HepG2 (cell line): ENCODE data around the gene BMPR2. TPM values are rescaled to one million over a fixed set of nuclear protein-coding genes. Genes with fewer than 3 reads are reported as not detected.

Experiments
- CBX5 ChIP-seq: sonication (generic); formaldehyde crosslinking; IDR thresholded peaks from 2 replicates; pipeline ENCODE4 v1.4.0; 2020; ENCODE audit warnings: missing genetic modification reagents, borderline replicate concordance
- EP300 ChIP-seq, 3 experiments: sonication (generic) in 1 of 3; formaldehyde crosslinking in 1 of 3; IDR thresholded peaks; 2 replicates each; pipeline versions ENCODE4 v1.5.1 to v1.6.1; 2011 to 2020; ENCODE audit warnings: low read depth in 2 of 3, low read length in 2 of 3, borderline replicate concordance in 1 of 3, improper control_type of control experiment in 1 of 3, mild to moderate bottlenecking in 1 of 3, missing genetic modification reagents in 1 of 3, moderate library complexity in 1 of 3
- ERF ChIP-seq: IDR thresholded peaks from 2 replicates; pipeline ENCODE4 v1.6.1; 2018; ENCODE audit warnings: missing biosample characterization, missing genetic modification reagents
- FOSL1 ChIP-seq: sonication (generic); formaldehyde crosslinking; IDR thresholded peaks from 2 replicates; pipeline ENCODE4 v1.9.0; 2021; ENCODE audit warnings: missing genetic modification reagents, borderline replicate concordance
- FOSL2 ChIP-seq: sonication (generic); formaldehyde crosslinking; IDR thresholded peaks from 2 replicates; pipeline ENCODE4 v1.4.0; 2020; ENCODE audit warnings: missing genetic modification reagents
- HHEX ChIP-seq: IDR thresholded peaks from 2 replicates; pipeline ENCODE4 v1.6.1; 2016; ENCODE audit warnings: control low read depth
- MIXL1 ChIP-seq: IDR thresholded peaks from 2 replicates; pipeline ENCODE4 v1.6.1; 2016
- POLR2AphosphoS5 ChIP-seq: IDR thresholded peaks from 2 replicates; pipeline ENCODE4 v1.6.1; 2012; ENCODE audit warnings: low read depth, low read length
- SOX13 ChIP-seq, 3 experiments: fragments of 450-650 bp in 1 of 3; sonication (generic) in 1 of 3; formaldehyde crosslinking in 1 of 3; IDR thresholded peaks in 2 of 3; conservative IDR thresholded peaks in 1 of 3; 2 replicates each; pipeline versions ENCODE4 v1.5.0 to v1.6.1; 2016 to 2020; ENCODE audit warnings: antibody characterized with exemption in 1 of 3, mild to moderate bottlenecking in 1 of 3, missing compliant biosample characterization in 1 of 3, missing genetic modification reagents in 1 of 3, moderate library complexity in 1 of 3
- SOX5 ChIP-seq: IDR thresholded peaks from 2 replicates; pipeline ENCODE4 v1.6.1; 2016; ENCODE audit warnings: borderline replicate concordance
- ZNF589 ChIP-seq: sonication (generic); formaldehyde crosslinking; conservative IDR thresholded peaks from 2 replicates; pipeline ENCODE4 v1.8.0; 2022; ENCODE audit warnings: mild to moderate bottlenecking, moderate library complexity, missing genetic modification reagents
- ZNF644 ChIP-seq: IDR thresholded peaks from 2 replicates; pipeline ENCODE4 v1.6.1; 2016; ENCODE audit warnings: low read depth
- ZNF839 ChIP-seq: sonication (generic); formaldehyde crosslinking; IDR thresholded peaks from 2 replicates; pipeline ENCODE4 v1.4.0; 2020; ENCODE audit warnings: missing genetic modification reagents, mild to moderate bottlenecking, borderline replicate concordance
- polyA plus RNA-seq, 8 experiments: library from polyadenylated mRNA; depleted of rRNA in 3 of 8; stranded (reverse) in 7 of 8; unstranded in 1 of 8; fragments of >200 nt; fragmentation: Illumina TruSeq in 4 of 8; extraction: Trizol in 4 of 8; gene quantifications; 2 replicates each; pipeline versions ENCODE4 v1.2.1 to v1.2.3, GENCODE V29; 2011 to 2016; ENCODE audit warnings: low read depth in 4 of 8, missing spikeins in 1 of 8, mixed read lengths in 1 of 8; ENCODE audit not compliant: insufficient read depth in 1 of 8
- total RNA-seq, 5 experiments: library from RNA; depleted of rRNA; stranded (reverse); fragments of >200 nt; fragmentation: Illumina TruSeq; extraction: Trizol; gene quantifications; 2 replicates each; pipeline ENCODE4 v1.2.3, GENCODE V29; 2016; ENCODE audit warnings: low read depth in 1 of 5
- TF ChIP-seq, protein P1 (sequence below): sonication (generic); formaldehyde crosslinking; IDR thresholded peaks from 2 replicates; pipeline ENCODE4 v1.5.1; 2020; ENCODE audit warnings: missing genetic modification reagents, mild to moderate bottlenecking, borderline replicate concordance
- TF ChIP-seq, protein P2 (sequence below), 2 experiments: fragments of 450-650 bp in 1 of 2; sonication (generic) in 1 of 2; formaldehyde crosslinking; IDR thresholded peaks; 2 replicates each; pipeline versions ENCODE4 v1.5.0 to v1.8.0; 2020 to 2022; ENCODE audit warnings: mild to moderate bottlenecking in 1 of 2, missing genetic modification reagents in 1 of 2
- TF ChIP-seq, protein P3 (sequence below): sonication (generic); formaldehyde crosslinking; IDR thresholded peaks from 2 replicates; pipeline ENCODE4 v1.4.0; 2020; ENCODE audit warnings: mild to moderate bottlenecking, missing genetic modification reagents
- TF ChIP-seq, protein P4 (sequence below): sonication (generic); formaldehyde crosslinking; IDR thresholded peaks from 2 replicates; pipeline ENCODE4 v1.5.1; 2020; ENCODE audit warnings: mild to moderate bottlenecking, missing genetic modification reagents, borderline replicate concordance

The BMPR2 gene
- total and polyA plus RNA-seq, 2 of the 13 experiments (the other 11 are each of a cell fraction or from before 2014, with no cell fraction given), result 5.5 to 10.3 TPM

DNA sequence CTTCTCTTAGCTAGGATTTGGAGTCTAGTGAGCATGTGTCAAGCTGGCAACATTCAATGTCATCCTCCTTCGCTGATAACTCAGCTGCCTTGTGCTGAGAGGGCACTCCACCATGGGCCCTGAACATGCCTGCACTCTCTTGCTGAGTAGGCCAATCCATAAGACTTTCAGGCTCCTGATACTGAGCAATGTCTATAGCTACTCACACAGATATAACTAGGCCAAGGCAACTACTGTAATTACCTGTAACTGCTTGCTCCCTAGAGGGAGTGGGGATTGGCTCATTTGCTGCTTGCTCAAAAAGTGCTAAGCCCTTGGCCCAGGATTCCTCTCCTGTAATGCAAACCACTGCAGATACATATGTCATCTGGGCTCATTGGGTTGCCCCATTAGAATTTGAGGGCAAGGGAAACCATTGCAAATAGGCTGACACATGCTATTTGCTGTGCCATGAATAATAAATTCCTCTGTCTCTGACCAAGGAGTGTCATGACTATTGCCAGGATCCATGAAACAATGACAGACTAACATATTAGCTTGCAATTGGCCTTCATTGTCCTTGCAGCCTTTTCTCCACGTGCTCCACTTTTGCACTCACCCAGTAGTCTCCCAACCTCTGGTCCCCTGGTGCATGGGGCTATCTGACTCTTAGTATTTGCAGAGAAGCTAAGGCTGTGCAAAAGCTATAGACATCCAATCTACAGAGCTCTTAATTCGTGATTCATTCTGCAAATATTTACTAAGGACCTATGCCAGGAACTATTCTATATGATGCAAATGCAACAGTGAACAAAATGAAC lies 36.9 kb upstream of the BMPR2 start (continued):
- TF ChIP-seq POLR2AphosphoS5, result no peak
- TF ChIP-seq, protein P1, sequence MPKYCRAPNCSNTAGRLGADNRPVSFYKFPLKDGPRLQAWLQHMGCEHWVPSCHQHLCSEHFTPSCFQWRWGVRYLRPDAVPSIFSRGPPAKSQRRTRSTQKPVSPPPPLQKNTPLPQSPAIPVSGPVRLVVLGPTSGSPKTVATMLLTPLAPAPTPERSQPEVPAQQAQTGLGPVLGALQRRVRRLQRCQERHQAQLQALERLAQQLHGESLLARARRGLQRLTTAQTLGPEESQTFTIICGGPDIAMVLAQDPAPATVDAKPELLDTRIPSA (CRISPR knock-in tag), result no peak
- no peak for TF ChIP-seq ZNF839 (CRISPR knock-in tag)
- TF ChIP-seq, protein P2, sequence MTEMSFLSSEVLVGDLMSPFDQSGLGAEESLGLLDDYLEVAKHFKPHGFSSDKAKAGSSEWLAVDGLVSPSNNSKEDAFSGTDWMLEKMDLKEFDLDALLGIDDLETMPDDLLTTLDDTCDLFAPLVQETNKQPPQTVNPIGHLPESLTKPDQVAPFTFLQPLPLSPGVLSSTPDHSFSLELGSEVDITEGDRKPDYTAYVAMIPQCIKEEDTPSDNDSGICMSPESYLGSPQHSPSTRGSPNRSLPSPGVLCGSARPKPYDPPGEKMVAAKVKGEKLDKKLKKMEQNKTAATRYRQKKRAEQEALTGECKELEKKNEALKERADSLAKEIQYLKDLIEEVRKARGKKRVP (CRISPR knock-in tag; IDR thresholded peaks at IDR 0.05), result peak in 1 of 2 experiments; percentile 84; a peak in 2 of 4 replicates
- TF ChIP-seq, protein P3, sequence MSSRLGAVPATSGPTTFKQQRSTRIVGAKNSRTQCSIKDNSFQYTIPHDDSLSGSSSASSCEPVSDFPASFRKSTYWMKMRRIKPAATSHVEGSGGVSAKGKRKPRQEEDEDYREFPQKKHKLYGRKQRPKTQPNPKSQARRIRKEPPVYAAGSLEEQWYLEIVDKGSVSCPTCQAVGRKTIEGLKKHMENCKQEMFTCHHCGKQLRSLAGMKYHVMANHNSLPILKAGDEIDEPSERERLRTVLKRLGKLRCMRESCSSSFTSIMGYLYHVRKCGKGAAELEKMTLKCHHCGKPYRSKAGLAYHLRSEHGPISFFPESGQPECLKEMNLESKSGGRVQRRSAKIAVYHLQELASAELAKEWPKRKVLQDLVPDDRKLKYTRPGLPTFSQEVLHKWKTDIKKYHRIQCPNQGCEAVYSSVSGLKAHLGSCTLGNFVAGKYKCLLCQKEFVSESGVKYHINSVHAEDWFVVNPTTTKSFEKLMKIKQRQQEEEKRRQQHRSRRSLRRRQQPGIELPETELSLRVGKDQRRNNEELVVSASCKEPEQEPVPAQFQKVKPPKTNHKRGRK (CRISPR knock-in tag), result no peak
- TF ChIP-seq ZNF644, result peak; percentile 64; the same call in 1 of the 2 replicates
- 0 out of 2 replicates have a peak, but pooled peaks have one; percentile 26 for TF ChIP-seq CBX5 (CRISPR knock-in tag)
- peak; percentile 96 for TF ChIP-seq FOSL2 (CRISPR knock-in tag)
- TF ChIP-seq ZNF589 (CRISPR knock-in tag), result 0 out of 2 replicates have a peak, but pooled peaks have one; percentile 16
- peak; percentile 80; the same call in 1 of the 2 replicates for TF ChIP-seq FOSL1 (CRISPR knock-in tag)
- TF ChIP-seq, protein P4, sequence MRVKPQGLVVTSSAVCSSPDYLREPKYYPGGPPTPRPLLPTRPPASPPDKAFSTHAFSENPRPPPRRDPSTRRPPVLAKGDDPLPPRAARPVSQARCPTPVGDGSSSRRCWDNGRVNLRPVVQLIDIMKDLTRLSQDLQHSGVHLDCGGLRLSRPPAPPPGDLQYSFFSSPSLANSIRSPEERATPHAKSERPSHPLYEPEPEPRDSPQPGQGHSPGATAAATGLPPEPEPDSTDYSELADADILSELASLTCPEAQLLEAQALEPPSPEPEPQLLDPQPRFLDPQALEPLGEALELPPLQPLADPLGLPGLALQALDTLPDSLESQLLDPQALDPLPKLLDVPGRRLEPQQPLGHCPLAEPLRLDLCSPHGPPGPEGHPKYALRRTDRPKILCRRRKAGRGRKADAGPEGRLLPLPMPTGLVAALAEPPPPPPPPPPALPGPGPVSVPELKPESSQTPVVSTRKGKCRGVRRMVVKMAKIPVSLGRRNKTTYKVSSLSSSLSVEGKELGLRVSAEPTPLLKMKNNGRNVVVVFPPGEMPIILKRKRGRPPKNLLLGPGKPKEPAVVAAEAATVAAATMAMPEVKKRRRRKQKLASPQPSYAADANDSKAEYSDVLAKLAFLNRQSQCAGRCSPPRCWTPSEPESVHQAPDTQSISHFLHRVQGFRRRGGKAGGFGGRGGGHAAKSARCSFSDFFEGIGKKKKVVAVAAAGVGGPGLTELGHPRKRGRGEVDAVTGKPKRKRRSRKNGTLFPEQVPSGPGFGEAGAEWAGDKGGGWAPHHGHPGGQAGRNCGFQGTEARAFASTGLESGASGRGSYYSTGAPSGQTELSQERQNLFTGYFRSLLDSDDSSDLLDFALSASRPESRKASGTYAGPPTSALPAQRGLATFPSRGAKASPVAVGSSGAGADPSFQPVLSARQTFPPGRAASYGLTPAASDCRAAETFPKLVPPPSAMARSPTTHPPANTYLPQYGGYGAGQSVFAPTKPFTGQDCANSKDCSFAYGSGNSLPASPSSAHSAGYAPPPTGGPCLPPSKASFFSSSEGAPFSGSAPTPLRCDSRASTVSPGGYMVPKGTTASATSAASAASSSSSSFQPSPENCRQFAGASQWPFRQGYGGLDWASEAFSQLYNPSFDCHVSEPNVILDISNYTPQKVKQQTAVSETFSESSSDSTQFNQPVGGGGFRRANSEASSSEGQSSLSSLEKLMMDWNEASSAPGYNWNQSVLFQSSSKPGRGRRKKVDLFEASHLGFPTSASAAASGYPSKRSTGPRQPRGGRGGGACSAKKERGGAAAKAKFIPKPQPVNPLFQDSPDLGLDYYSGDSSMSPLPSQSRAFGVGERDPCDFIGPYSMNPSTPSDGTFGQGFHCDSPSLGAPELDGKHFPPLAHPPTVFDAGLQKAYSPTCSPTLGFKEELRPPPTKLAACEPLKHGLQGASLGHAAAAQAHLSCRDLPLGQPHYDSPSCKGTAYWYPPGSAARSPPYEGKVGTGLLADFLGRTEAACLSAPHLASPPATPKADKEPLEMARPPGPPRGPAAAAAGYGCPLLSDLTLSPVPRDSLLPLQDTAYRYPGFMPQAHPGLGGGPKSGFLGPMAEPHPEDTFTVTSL (CRISPR knock-in tag), result no peak; the same call in 1 of the 2 replicates
- 0 out of 2 replicates have a peak, but pooled peaks have one; percentile 24 for TF ChIP-seq HHEX
- TF ChIP-seq SOX5, result peak; percentile 70; the same call in 1 of the 2 replicates
- TF ChIP-seq ERF (CRISPR knock-in tag), result 0 out of 2 replicates have a peak, but pooled peaks have one; percentile 32
- TF ChIP-seq EP300 (IDR thresholded peaks at IDR 0.05; ENCODE audit: low read depth in 2 of 2, low read length in 2 of 2), result peak in 1 of 2 experiments; percentile 47; a peak in 2 of 4 replicates
- no peak for TF ChIP-seq EP300 (CRISPR knock-in tag; IDR thresholded peaks at IDR 0.05; ENCODE audit: borderline replicate concordance)
- TF ChIP-seq MIXL1, result peak; percentile 63; the same call in 1 of the 2 replicates
- TF ChIP-seq SOX13 (IDR thresholded peaks at IDR 0.05), result no peak
- TF ChIP-seq SOX13 (CRISPR knock-in tag; conservative IDR thresholded peaks at IDR 0.05 in 1 of 2, IDR thresholded peaks at IDR 0.05 in 1 of 2), result peak in 1 of 2 experiments; percentile 59; a peak in 2 of 4 replicates
